GM21737 (cell line): ENCODE data around the gene CDK18.
"Not testable (repeated sequence)": the region's sequence is repeated elsewhere in the genome, so short reads cannot be mapped to it uniquely, and the experiment has no call there.

ENCODE experiments used
- ATAC-seq: cut with Tn5 transposase; IDR thresholded peaks from one replicate; pipeline ENCODE4 v1.9.1; 2021; ENCODE audit warnings: mild to moderate bottlenecking, moderate library complexity; ENCODE audit not compliant: unreplicated experiment

Gene CDK18

DNA sequence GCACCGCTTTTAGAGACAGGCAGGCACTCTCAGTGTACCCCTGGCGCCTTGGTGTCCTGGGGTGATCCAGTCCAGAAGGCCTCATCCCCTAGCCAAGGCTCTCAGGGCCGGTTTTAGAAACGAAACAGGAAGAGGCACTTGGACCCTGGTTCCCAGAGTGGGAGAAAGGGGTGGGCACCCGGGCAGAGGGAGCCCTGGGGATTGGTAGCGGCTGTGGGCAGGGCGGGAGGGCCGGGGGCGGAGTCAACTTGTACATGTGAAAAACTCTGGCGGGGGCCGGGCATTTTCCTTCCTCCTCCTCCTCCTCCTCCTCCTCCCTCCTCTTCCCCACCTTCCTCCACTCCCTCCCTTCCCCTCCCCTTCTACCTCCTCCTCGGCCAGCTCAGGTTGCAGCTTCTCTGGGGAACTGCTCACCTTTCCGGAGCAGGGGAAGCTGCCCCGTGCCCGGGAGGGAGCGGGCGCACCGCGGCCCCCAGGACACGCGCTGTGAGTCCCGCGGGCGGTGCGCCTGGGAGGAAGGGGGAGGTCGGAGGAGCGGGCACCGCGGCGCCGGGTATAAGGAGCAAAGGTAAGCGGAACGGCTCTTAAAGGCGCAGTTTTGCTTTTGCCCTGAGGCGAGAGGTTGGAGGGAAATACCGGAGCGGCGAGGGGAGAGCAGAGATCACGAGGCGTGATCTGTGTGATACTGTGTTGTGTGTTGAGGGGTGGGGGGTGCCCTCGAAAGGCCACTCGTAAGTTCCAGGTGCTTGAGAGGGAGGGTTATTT lies at the start of gene CDK18:
TSS of gene CDK18 (plus strand) at position 359 of the 765 bp plus-strand sequence. CDS start 18,499 bp downstream, outside the sequence.
- no peak for ATAC-seq

DNA sequence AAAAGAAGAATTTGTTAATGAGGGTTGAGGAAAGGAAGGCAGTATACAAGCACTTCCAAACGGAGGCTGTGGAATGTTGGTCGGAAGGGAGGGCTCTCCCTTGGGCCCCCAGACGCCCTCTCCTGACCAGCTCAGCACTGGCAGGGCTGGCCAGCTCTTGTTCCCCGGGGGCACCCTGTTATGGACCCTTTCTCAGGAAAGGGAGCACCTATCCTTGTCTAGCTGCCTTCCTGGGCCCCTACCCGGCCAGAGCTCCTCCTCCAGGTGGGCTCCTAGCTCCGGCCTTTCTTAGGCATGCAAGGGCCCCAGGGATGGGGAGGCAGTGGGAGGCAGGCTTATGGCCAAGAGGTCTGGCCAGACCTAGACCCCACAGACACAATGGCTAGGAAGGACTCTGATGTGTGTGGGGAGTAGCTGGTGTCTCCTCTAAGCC lies 49.5 kb upstream of the CDK18 start:
- ATAC-seq: no peak

DNA sequence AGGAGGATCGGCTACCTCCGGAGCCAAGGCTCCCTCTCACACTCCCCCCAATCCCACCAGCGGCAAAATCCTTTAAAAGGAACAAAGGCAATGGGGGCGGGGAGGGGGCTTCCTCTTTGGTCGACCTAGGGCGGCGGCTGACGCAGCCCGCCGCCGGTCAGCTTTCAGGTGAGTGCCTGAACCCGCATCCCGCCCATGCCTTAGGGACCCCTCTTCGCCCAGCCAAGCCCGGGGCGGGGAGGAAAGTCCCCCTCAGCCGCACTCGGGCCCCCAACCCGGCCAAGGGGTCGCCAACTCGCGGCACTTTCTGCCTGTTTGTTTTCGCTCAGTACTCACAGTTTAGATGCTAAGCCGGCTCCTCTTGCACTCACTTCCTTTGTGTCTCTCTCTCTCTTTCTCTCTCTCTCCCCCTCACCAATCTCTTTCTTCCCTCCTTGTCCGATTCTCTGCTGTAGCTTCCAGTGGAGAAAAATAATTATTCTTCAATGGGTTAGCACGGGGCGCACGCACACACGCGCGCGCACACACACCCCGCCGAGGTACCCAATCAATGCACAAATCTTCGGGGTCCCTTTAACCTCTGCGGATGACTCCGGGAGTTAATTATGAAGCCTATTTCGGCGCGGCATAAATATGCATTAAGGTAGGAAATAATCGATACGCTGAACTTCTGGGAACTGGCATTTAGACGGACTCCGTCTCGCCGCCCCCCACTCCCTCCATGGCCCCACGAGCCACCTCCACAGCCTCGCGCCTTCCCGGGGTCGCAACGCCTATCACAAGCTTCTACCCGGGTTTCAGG lies 48.7 kb upstream of the CDK18 start, which contains the start of gene BLACAT1:
TSS of gene BLACAT1 (minus strand) at position 465 of the 802 bp plus-strand sequence.
- no peak for ATAC-seq

DNA sequence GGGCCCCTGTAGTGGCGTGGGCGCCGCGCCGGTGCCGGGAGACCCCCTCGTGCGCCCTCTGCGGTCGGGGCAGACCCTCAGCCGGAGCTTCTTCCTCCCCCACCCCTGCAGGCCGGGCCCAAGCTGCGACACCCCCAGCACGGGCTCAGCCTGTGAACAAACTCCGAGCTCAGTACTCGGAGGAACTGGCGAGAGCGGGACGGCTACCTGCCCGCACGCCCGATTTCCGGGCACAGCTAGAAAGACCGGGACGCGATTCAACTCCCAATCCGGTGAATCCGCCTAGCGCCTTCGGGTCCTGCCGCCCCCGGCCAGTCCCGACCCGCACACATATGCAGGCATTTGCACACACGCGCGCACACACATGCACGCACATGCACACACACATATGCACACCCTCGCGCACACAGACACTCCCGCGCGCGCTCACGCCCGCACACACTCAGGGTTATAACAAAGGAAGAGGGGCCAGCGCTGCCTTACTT lies 48.0 kb upstream of the CDK18 start:
- no peak for ATAC-seq

DNA sequence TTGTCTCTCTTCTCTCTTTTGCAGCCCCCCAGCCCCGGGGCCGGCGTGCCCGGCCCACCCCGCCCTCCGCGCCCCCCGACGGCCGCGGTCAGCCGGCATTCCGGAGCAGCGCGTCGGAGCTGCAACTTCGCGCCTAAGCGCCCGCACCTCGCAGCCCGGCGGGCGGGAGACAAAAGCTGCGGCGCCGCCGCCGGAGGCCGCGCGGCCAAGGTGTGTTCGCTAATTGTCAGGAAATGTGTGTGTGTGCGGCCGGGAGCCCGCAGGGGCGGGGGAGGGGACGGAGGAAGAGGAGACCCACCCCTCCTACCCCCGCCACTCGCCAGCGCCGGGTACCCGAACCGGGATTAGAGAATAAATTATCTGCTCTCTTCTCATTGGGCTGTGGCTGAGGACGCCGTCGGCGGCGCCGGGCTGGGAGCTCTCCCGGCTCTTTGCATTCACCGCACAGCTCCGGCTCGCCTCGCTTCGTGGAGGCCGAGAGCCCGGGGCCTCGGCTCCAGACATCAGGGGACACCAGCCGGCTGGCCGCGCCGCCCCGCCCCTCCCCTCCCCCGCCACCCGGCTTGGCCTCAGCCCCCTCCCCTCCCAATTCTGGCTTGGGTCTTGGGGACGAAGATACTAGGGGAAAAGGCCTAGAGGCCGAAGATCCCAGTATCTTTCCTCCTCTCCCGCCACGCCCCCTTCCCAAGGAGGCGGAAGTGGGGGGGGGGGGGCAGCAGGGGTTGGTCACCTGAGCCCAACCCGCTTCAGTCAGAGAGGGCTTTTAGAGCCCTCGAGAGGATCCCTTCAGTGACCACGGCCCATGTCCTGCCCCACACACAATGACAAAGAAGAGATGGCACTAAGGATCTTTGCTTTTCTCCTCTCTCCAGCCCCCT lies 47.4 kb upstream of the CDK18 start:
- ATAC-seq: no peak

DNA sequence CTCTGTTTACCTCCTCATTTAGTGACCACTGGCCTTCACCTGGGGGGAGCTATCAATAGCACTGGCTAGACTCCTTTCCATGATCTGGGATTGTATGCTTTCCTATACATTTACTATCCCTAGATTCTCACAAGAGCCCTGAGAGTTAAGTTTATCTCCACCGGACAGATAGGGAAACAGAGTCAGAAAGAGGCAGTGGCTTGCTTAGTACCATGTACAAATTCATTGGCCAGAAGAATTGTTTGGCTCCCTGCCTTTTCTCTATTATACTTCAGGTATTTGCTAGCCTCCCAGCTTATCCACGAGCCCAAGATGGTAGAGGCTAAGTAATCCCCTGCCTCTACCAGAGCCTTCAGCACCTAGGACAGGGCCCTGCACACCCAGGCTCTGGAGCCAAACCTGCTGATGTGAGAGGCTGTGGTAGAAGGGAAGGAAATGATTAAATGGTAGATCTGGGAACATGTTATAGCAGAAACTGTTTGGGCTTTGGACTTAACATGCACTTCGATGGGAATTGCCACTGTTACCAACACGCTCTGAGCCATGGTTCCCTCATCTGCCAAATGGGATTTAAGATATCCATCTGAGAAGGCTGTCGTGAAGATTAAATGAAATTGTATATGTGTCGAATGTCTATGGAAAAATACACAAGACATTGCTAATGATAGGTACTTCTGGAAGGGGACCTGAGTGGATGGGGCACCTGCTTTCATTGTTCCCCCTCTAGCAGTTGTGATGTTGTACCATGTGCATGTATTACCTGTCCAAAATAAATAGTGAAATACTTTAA lies 45.5 kb upstream of the CDK18 start:
- no peak for ATAC-seq

DNA sequence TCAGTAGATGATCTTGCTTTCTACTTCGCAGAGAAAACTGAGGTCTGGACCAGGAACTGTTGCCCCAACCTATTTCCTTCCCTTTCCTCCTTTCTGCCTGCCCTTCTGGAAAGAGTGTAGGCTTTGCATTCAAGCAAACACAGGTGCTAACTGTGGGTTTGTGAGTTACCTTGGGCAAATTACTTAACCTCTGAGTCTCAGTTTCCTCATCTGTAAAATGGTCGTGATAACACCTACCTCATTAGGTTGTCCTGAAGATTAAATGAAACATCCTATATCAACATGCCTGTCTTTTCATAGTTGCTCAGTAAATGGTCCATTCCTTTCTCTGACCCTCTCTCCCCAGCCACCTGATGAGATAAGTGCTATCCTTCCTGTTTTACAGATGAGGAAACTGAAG lies 39.1 kb upstream of the CDK18 start:
- no peak for ATAC-seq

DNA sequence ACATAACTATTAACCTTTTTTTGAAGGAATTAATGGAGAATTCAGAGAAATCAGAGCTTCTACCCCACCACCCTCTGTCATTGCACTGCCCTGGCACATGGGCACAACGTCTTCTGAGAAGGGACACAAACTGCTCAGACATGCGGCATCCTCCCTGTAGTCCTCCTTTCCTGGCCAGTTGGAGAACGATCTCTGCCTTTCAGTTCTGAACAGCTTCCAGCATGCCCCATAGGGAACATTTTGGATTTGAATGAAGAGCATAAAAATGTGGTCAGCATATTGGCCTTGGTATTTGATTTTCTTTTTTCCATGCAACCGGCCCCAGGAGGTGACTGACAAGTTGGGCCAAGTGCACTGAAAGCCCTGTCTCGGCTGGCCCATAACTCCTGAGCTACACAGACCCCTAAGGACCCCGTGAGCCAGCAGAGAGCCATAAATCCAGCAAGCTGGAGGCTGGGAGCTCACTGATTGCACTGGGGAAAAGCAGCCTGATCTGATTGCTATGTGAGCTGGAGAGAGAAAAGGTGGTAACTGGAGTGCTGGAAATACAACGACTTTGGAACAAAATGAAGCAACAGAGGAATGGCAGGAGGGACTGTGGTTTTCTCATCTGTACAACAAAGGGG lies 37.8 kb upstream of the CDK18 start:
- ATAC-seq: no peak

DNA sequence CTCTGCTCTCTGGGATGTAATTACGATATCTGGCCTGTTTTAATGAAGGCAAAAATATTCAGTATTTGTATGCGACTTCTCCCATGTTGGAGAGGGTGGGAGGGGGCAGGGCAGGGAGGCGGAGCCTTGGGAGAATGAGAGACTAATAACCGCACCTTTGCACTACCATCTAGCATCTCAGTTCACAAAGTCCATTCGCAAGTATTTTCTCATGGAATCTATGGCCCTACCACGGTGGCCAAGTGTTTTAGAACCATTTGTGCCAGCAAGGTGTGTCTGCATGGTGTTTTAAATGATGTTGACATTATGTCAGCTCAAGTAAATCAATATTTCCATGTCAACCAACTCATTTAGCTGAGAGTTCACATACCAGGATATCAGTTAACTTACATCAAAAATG lies 34.3 kb upstream of the CDK18 start:
- no peak for ATAC-seq

DNA sequence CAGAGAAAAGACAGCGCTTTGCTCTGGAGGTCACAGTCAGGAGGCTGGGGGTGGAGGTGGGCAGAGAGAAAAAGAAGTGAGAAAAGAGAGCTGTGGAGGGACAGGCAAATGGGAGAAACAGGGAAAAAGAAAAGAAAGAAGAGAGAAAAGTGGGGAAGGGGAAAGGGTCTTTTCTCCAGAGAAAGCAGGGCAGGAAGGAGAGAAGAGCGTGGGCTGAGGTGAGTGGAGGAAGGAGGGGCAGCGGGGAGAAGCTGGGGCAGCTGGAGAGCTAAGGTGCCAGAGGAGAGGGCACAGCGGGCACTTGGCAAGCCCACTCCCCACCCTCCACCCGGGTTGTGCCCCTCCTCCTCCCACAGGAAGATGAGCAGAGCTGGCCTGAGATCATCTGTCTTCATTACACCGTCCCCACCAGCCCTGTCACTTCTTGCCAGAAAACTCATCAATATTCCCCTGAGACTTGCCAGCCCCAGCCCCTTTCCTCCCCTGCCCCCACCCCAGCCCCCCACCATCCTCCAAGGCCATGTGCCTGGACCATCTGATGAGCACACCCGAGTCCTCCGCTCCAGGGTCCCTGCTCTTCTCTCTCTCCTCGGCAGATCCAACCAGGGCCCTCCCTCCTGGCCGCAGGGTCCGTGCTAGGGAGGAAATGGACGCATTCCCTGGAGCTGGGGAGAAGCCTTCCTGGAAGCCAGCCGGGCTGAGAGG lies 31.6 kb upstream of the CDK18 start:
- ATAC-seq: no peak

DNA sequence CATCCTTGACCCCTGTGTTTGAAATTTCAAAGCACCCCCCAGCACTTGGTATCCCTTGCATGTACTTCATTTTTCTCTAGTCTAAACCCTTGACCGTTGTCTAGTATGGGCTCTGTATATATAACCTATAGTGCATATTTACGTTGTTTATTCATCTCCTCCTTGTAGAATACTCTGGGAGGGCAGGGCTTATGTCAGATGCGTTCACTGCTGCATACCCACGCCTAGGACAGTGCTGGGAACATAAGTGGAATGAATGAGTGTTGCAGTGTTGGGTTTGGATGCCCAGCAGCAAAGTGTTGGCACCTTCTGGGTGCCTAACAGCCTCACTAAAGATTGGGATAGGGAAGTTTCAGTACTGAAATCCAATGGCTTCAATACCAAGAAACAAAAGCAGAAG lies 31.0 kb upstream of the CDK18 start:
- ATAC-seq: no peak

DNA sequence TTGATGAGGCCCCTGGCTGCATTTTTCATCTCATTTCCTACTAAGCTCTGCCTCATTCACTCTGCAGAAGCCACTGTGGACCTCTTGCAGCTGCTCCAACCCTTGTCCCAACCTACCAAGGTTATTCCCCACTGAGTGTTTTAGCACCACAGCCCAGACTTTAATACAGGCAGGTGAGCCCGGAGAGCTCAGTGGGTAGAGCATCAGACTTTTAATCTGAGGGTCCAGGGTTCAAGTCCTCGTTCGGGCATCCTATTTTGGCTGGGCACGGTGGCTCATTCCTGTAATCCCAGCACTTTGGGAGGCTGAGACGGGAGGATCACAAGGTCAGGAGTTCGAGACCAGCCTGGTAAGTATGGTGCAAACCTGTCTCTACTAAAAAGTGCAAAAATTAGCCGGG lies 30.5 kb upstream of the CDK18 start:
- no peak for ATAC-seq

DNA sequence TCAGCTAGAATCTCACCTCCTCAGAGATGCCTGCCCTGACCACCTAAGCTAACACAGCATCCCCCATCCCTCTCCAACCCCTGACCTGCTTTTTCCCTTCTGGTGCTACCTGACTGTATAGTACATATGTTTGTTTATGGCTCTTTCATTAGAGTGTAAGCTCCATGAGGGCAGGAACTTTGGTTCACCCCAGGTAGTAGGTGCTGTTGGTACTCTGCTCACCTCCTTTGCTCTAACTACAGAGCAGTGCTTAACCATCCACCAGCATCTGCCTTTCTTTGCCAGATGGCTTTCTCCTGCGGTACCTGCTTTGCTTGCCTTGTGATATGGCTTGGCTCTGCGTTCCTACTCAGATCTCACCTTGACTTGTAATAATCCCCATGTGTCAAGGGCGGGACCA lies 29.9 kb upstream of the CDK18 start:
- no peak for ATAC-seq

DNA sequence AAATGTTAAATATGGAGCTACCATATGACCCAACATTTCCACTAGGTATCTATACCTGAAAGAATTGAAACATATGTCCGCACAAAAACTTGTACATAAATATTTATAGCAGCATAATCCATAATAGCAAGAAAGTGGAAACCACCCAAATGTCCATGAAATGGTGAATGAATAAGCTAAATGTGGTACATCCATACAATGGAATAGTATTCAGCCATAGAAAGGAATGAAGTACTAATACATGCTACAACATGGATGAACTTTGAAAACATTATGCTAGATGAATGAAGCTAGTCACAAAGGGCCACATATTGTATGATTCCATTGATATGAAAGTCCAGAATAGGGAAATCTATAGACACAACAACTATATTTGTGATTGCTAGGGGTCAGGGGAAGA lies 28.6 kb upstream of the CDK18 start:
- ATAC-seq: no peak

DNA sequence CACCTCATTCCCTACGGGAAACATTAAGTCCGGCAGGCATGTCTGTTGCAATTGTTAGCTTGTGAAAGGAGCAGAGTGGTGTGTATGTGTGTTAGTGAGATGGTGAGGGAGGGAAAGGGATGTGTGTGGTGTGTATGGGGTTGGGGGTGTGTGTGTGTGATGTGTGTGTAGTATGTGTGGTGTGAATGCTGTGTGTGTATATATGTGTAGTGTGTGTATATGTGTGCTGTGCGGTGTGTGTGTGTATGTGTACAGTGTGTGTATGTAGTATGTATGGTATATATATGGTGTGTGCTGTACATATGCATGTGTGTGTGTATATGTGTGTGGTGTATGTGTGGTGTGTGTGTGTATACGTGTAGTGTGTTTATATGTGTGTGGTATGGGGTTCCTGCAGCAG lies 27.8 kb upstream of the CDK18 start:
- no peak for ATAC-seq

DNA sequence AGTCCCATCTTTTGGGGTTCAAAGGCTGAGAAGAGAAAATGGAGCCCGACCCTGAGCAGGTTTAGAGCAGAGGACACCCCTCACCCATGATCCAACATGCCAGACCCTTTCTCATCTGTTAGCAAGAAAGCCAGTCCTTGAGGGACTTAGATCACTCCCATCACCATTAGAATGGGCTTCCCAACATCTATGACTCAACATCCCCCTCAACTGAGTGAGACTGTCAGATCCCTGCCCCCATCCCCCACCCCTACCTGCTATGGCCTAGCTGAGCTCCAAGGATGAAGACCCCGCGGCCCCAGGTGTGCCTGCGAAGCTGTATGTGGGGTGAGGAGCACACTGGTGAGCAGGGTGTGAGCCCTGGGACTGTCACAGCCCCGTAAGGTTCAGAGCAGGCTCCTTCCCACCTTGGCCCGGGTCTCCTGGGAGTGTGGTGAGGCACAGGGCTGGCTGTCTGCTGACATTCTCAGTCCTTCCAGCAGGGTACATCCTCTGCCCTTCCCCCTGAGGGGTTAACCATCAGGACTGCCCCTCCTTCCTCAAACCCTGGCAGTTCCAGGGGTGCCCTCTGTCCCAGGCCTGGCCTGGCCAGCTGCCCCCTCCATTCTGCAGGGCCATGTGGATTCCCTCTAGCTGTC lies 27.2 kb upstream of the CDK18 start:
- no peak for ATAC-seq

DNA sequence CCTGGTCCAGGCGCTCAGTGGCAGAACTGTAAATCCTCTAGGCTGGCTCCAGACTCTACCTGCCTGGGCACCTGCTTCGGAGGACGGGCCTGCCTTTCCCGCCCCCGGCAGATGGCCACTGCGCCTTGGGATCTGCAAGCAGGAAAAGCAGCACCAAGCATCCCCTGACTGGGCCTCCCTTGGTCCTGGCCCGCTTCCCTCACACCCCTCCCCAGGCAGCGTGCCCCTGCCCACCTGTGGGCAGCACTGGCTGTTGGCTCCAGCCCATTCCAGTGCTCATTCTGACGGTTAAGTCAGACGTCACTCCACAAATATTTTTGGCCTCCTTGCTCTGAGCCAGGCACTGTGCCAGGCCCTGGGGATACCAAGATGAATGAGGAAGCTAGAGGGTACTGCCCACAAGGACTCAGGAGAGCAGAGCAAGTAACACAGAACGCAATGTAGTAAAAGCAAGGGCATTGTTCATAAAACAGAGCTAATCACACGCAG lies 26.7 kb upstream of the CDK18 start:
- no peak for ATAC-seq

DNA sequence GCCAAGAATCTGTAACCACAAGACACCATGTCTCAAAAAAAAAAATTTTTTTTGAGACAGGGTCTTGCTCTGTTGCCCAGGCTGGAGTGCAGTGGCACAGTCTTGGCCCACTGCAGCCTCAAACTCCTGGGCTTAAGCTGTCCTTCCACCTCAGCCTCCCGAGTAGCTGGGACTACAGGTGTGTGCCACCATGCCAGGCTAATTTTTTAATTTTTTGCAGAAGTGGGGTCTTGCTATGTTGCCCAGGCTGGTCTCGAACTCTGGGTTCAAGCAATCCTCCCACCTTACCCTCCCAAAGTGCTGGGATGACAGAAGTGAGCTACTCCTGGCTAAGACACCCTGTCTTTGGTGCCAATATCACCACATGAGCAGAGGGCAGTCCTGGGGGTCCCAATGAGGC lies 25.5 kb upstream of the CDK18 start:
- not testable (repeated sequence) for ATAC-seq
